Breast epithelium (tissue), 3 donors: ENCODE data around the gene MPST.

Experiments used
- POLR2A ChIP-seq: fragments of 450-650 bp; IDR thresholded peaks from one replicate; pipeline ENCODE4 v1.6.1; 2016; ENCODE audit warnings: antibody characterized with exemption, mild to moderate bottlenecking, moderate library complexity
- POLR2AphosphoS5 ChIP-seq, 3 donors: sonication (generic); formaldehyde crosslinking; IDR thresholded peaks; one replicate each; pipeline ENCODE4 v1.6.1; 2017; ENCODE audit warnings: antibody characterized with exemption in 3 of 3
- TF ChIP-seq, protein P1 (sequence below), 3 donors: fragments of 450-650 bp; IDR thresholded peaks; one replicate each; pipeline ENCODE4 v1.5.1; 2016 to 2017; ENCODE audit warnings: antibody characterized with exemption in 3 of 3, mild to moderate bottlenecking in 3 of 3, moderate library complexity in 3 of 3

DNA sequence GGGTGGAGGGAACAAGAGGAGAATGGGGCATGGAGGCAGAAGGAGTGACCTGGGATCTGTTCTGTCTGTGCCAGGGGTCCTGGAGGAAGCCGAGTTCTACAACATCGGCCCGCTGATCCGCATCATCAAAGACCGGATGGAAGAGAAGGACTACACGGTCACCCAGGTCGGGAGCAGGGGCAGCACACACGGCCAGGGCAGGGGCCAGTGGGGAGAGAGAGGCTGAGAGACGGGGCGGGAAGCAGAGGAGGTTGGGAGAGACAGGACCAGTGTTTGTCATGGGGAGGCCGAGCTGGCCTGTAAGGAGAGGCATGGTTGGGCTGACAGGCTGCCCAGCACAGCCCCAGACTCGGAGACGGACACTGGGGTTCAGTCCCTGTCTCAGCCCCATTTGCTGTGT lies 36.7 kb downstream of the MPST start:
- TF ChIP-seq, protein P1, sequence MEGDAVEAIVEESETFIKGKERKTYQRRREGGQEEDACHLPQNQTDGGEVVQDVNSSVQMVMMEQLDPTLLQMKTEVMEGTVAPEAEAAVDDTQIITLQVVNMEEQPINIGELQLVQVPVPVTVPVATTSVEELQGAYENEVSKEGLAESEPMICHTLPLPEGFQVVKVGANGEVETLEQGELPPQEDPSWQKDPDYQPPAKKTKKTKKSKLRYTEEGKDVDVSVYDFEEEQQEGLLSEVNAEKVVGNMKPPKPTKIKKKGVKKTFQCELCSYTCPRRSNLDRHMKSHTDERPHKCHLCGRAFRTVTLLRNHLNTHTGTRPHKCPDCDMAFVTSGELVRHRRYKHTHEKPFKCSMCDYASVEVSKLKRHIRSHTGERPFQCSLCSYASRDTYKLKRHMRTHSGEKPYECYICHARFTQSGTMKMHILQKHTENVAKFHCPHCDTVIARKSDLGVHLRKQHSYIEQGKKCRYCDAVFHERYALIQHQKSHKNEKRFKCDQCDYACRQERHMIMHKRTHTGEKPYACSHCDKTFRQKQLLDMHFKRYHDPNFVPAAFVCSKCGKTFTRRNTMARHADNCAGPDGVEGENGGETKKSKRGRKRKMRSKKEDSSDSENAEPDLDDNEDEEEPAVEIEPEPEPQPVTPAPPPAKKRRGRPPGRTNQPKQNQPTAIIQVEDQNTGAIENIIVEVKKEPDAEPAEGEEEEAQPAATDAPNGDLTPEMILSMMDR (IDR thresholded peaks at IDR 0.05), result no peak
- no peak for TF ChIP-seq POLR2A
- TF ChIP-seq POLR2AphosphoS5 (IDR thresholded peaks at IDR 0.05), result no peak
